HG03097 (cell line): Measurements from ENCODE around the gene RNF41.
"Not testable (repeated sequence)": the region's sequence is repeated elsewhere in the genome, so short reads cannot be mapped to it uniquely, and the experiment has no call there.

Experiments
- ATAC-seq: cut with Tn5 transposase; IDR thresholded peaks from one replicate; pipeline ENCODE4 v1.9.1; 2021; ENCODE audit not compliant: unreplicated experiment, low FRiP score

The RNF41 gene

GRCh38 chr12:56221757-56222530 lies at the start of gene RNF41:
Gene RNF41, minus strand, starts transcription at chr12:56221922. Its CDS starts 7,875 bp downstream, at chr12:56214047.
- peak; percentile 72 for ATAC-seq

- ATAC-seq, result no peak
These were observed 49.3 kb upstream of the RNF41 start for GRCh38 chr12:56271031-56271430.

GRCh38 chr12:56267443-56268071 lies 45.8 kb upstream of the RNF41 start:
- peak; percentile 9 for ATAC-seq

GRCh38 chr12:56266693-56267442 lies 45.1 kb upstream of the RNF41 start, which contains the start of gene COQ10A:
Gene COQ10A, plus strand, starts transcription at chr12:56266942. Its CDS starts 177 bp downstream, at chr12:56267119.
- ATAC-seq, result peak; percentile 93

- not testable (repeated sequence) for ATAC-seq
These were observed 44.5 kb upstream of the RNF41 start for GRCh38 chr12:56266068-56266692.

GRCh38 chr12:56262955-56263354 lies 41.2 kb upstream of the RNF41 start:
- not testable (repeated sequence) for ATAC-seq

GRCh38 chr12:56261503-56262232 lies 39.9 kb upstream of the RNF41 start:
- ATAC-seq, result no peak

- ATAC-seq, result no peak
These were observed 39.2 kb upstream of the RNF41 start for GRCh38 chr12:56260921-56261320.

- ATAC-seq, result no peak
These were observed 38.7 kb upstream of the RNF41 start for GRCh38 chr12:56260380-56260779.

GRCh38 chr12:56258820-56259183 lies 37.1 kb upstream of the RNF41 start:
- no peak for ATAC-seq

GRCh38 chr12:56258068-56258819 lies 36.5 kb upstream of the RNF41 start, which contains the start of gene ANKRD52:
Gene ANKRD52, minus strand, starts transcription at chr12:56258384. Its CDS starts 115 bp downstream, at chr12:56258269.
- peak; percentile 83 for ATAC-seq

GRCh38 chr12:56257491-56258067 lies 35.9 kb upstream of the RNF41 start:
- ATAC-seq, result no peak

GRCh38 chr12:56257071-56257470 lies 35.3 kb upstream of the RNF41 start:
- ATAC-seq, result no peak

GRCh38 chr12:56256326-56256960 lies 34.7 kb upstream of the RNF41 start:
- no peak for ATAC-seq

- no peak for ATAC-seq
These were observed 33.9 kb upstream of the RNF41 start for GRCh38 chr12:56255671-56256070.

- no peak for ATAC-seq
These were observed 31.4 kb upstream of the RNF41 start for GRCh38 chr12:56253091-56253490.

- ATAC-seq, result no peak
These were observed 30.9 kb upstream of the RNF41 start for GRCh38 chr12:56252649-56253048.

- no peak for ATAC-seq
These were observed 27.0 kb upstream of the RNF41 start for GRCh38 chr12:56248711-56249110.

- ATAC-seq, result no peak
These were observed 26.2 kb upstream of the RNF41 start for GRCh38 chr12:56247923-56248322.
